Measurements from ENCODE around the gene ITPR1.
A peak's percentile ranks its signal among the peaks of the same experiment; 100 is the strongest.

Gene ITPR1

DNA sequence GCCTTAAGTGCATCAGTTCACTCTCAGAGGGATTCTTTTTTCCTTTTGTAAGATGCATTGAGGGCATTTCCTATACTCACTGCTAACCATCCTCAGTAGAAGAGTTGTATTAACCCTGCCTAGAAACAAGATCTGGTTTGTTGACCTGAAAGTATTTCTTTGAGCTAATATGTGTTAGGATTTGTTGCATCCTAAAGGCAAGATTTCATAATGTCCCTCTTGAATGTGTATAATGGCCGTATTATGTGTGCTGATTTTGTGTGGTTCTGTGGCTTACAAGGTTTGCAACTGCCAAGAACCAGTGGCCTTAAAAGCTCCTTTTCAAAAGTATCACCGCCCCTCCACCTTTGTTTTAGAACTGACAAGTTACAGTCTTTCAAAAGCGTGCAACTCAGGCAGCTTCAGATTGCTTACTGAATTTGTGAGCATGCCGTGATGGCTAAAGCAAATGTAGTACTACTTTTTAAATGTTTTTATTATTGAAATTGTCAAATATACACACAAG is 304.1 kb downstream of the ITPR1 start:
- DNase-seq = no peak

DNA sequence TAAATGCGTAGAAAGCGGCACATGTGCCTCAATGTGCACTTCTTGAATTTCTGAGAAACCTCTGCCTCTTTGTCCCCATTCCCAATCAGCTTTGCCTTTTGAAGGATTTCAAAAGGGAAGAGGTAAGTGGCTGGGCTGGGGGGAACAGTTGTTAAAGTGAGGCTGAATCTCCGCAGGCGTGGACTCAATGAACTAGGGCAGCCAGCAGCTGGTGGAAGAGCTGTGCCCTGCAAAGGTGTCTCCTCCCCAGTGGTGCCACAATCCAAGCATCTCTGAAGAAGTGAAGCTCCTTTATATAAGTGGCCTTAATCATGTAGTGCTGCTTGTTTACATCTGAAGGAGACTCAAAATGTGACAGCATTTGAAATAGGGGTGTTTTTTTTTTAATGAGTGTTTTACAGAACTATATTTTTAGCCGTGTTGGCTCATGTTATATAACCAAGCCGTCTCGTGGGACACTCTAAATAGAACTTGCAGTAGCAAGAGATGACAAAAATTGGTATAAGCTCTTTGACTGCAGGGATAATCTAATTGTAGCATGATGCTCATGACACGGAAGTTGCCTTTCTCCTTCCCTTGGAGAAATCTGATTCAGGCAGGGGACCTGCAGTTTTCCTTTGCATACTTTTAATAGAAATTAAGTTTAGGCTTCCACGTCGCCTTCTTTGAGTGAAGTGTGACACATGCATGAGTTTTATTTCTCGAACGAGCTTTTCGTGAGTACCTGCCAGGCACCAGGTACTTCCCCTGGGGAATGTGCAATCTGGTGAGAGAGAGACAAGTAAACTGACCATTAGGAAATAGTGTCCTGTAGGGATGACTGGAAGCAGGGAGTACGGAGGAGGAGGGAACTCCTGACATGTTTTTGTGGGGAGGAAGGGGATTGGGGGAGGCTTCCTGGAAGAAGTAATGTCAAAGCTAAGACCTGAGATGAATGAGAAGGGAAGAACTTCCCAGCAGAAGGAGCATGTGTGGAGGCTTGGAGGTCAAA is 306.4 kb downstream of the ITPR1 start:
- no peak for DNase-seq

DNA sequence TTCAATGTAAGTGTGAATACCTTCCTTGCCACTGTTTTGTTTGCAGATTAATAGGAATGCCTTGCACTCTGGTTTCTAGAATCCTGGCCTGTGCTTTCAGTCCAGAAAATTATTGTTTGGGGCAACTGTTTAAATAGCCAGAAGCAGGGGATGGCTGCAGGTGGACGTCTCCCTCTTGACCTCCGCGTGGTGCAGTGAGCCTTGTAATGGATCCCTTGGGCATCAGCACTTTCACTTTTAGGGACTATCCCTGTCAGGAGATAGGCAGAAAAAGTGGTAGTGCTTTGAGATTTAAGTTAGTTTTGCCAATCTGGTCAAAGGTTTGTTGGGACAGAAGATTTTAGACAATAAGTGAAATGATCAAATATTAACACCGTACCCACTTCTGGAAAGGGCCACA is 307.4 kb downstream of the ITPR1 start:
- no peak for DNase-seq

- DNase-seq = no peak
Observed at GRCh38 chr3:4801892-4802291, 308.7 kb downstream of the ITPR1 start.

GRCh38 chr3:4802903-4803302 is 309.8 kb downstream of the ITPR1 start:
- no peak for DNase-seq

DNA sequence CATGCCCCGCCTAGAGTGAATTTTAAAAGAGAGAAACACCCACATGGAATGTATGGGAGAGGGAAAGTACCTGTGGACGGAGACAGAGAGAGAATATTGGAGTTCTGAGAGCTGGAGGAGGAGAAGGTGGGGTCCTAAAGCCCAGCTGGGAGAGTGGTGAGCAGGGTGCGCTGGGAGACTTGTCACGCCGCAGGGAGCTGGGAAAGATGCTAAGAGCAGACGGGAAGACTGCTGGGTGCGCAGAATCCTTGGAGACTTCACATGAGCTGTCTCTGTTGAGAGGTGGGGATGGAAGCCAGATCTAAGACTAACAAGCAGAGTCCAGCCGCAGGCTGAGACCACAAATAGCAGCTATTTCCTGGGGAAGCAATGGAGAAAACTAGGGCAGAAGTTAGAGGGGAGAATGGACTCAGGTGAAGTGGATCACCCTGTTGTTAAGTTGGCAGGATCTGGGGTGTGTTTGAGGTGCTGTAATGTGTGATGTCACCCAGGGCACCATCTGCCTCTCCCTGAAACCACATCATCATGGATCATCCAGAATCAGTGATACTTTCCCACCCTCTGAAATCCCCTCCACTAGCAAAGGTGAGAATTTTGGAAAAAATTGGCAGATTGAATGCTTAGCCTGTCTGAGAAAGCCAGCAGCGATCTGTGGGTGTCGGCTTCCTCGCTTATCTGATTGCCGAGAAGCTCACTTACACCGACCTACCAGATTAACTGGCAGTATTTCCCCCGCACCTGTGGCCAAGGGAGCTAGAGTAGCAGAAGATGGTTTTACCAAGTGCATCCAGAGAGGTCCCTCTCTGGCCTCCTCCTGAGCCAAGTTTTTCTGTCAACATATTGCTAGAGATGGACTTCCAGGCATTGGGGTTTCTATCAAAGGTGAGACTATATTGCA is 311.3 kb downstream of the ITPR1 start:
- DNase-seq = no peak

DNA sequence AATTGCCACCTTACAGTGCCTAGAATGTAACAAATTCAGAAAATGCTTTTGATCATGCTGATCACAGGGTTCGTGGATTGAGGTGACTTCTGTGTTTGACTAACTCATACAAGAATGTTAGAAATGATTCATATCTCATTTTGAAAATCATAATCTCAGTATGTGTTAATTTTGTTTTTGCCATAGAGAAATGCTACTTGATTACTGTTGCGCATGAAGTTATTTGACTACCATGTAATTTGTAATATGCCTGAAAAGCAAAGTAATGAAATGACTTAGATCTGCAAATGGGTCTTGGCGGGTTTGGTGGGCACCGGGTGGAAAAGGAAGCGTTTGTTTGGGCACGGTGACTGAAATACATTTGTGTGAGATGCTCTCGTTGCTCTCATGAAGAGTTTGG is 312.5 kb downstream of the ITPR1 start:
- DNase-seq = no peak

DNA sequence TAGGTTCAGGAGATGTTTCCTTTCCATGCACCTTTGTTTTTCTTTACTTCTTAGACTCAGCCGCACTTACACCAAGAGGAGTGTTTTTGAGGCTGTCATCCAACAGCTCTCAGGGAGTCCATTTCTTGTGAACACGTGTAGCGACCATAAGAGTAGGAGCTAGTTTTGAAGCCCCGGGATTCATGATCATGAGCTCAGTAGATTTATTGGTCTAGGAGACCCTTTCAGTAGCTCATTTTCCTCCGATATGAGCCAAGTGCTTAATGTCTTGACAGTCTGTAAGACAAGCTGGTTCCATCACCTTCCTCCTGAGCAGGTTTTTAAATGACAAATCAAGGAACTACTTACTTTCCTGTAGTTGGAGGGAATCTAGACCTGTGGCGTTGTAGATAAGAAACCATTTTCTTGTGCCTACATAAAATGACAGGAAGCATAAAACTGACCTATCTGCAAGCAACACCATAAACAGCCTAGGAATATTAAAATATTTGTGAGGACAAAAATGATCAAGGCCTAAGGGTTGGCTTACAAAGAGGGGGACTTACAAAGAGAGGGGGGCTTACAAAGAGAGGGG is 313.5 kb downstream of the ITPR1 start:
- DNase-seq = no peak

GRCh38 chr3:4807381-4808280 is 314.5 kb downstream of the ITPR1 start:
- DNase-seq = no peak

DNA sequence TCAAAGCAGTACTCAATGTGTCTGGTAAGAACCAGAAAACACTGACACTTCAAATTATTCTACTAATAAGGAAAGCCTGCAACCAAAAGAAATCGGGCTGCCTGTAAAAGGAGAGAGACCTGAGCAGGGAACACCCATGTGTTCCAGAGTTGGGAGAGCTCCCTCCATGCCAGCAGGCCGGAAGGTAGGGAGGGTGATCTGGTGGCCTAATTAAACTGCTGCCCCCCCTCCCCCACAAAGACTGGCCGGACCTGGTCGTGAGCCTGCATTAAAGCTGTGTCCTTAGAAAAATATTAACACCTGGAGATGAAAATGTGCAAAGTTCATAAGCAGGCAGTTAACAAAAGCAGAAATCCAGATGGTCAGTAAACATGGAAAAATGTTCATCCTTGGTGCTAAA is 315.5 kb downstream of the ITPR1 start:
- no peak for DNase-seq

- DNase-seq = peak; percentile 76
Observed at GRCh38 chr3:4809922-4810321, 316.8 kb downstream of the ITPR1 start.

DNA sequence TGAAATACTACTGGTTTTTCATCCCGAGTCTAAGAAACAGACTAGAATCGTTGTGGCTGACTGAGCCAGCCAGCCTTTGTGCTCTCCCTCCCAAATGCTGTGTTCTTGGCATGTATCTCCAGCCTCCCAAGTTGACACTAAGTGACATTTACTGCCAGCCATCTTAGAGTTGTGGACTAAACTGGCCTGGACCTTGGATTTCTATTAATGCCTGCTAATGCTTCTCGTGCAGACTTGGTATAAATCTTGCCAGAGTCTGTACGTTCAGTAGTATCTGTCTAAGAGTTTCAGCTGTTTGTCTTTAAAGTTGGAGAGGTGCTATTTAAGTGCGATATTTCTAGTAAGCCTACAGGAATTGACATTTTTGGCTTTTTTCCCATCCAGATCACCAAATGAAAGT is 319.4 kb downstream of the ITPR1 start:
- no peak for DNase-seq

GRCh38 chr3:4813909-4814304 is 320.8 kb downstream of the ITPR1 start:
- DNase-seq = no peak

- no peak for DNase-seq
Observed at GRCh38 chr3:4814305-4814903, 321.3 kb downstream of the ITPR1 start.

DNA sequence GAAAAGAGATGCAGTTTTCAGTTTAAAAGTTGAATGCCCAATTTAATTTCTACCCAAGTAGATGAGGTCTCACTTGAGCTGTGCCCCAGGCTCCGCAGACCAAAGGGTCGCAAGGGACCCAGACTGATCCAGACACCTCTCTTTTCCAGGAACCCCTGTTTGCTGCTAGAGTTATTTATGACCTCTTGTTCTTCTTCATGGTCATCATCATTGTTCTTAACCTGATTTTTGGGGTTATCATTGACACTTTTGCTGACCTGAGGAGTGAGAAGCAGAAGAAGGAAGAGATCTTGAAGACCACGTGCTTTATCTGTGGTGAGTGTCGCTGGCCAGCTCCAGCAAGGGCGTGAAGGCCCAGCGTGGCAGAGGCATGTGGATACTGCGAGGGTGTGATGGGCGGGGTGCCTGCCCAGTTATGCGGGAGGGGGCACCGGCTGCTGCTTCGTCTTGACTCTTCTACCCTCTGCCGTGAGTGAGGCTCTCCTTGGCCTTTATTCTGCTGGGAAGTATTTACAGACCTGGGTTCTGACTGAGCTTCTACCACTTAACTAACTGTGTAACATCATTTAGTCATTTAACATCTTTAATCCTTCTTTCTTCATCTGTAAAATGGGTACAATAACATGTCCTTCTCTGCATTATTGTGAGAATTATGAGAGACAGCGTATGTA is 321.9 kb downstream of the ITPR1 start:
- DNase-seq = no peak

GRCh38 chr3:4816306-4816705 is 323.2 kb downstream of the ITPR1 start:
- no peak for DNase-seq

DNA sequence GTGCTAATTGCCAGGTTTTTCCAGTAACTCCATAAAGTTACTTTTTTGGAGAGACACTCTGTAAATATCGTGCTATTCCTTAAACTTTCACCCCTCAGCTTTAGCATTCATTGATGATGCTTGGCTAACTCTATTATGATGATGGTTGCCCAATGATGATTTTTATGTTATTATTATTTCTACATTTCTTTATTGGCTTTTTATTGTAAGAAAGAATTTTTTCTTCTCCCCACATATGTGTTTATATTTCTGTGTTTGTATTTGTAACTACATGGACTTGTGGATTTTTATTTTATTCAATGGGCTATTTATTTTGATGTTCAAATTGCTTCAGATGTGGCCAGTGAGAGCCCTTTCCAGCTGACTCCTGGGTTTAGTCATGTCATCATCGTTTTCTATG is 323.6 kb downstream of the ITPR1 start:
- no peak for DNase-seq

- no peak for DNase-seq
Observed at GRCh38 chr3:4817128-4817527, 324.0 kb downstream of the ITPR1 start.

GRCh38 chr3:4818164-4818563 is 325.0 kb downstream of the ITPR1 start:
- DNase-seq = no peak

DNA sequence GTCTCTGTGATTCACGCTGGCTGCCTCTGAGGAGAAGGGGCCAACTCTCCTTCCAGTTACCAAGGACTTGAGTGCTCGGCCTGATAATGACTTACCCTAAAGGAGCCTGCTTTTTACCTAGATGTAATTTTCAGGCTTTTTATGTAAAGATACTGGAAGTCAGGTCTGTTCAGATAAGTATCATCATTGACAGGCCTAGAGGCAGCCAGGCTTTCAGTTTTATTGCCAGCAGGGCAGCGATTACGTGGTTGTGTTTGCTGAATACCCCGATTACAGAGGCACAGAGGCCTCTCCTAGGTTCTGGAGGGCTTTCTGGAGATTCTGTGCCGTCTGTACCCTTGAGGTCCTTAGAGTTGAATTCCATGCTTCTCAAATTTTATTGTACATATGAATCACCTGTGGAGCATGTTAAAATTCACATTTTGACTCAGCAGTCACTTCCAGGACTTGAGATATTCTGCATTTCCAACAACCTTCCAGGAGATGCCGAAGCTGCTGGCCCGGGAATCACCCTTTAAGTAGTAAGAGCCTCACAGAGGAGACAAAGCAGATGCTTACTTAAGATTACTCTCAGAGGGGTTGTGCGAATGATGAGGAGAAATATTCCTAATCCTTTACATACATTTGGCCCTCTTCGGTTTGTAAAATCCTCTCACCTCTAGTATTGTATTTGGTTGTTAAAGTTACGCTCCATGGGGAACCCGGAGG is 326.0 kb downstream of the ITPR1 start:
- no peak for DNase-seq

Measured in eye (tissue), 1 donor.